NCI-H524 treated with DMSO at 0.1 percent for 48 hours (cell line): Measurements from ENCODE around the gene SGTA.

Experiments used
- DNase-seq: peaks from one replicate; lab custom pipeline; 2025; lab: John Stamatoyannopoulos, UW

Gene SGTA

DNA sequence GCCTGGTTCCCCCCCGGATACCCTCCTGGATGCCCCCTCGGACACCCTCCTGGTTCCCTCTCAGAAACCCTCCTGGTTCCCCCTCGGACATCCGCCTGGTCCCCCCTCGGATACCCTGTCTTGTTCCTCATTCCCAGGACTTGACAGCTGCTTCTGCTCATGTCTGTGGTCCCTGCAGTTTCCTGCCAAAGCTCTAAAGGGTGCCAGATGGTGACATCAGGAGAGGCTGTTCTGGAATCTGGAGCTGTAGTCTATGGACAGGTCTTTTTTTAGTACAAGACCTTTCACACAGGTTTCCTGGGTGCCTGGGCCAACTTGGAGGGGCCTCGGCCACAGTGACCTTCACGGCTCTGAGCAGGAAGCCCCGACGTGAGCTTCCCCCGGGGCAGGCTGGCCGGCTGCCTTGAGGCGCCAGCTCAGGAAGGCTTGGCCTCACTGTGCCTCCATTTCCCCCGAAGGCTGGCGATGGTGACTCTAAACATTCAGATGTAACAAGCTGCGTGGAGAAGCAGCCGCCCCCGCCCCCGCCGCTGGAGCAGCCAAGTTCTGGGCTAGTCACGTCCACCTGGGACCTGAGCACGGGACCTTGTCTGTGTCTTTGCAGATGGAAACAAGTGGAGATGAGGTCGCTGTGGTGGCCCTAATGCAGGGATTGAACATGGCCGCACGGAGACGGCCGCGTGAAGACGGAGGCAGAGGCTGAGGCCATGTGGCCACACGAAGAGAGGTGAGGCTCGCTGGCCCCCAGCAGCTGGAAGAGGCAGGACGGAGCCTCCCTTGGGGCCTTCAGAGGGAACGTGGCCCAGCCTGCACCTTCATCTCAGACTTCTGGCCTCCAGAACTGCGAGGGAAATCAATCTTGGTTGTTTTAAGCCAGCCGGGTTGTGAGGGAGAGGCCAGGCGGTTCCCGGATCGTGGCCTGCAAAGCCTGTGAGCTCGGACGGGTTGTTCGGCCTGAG lies 12.7 kb downstream of the SGTA start:
- no peak for DNase-seq

DNA sequence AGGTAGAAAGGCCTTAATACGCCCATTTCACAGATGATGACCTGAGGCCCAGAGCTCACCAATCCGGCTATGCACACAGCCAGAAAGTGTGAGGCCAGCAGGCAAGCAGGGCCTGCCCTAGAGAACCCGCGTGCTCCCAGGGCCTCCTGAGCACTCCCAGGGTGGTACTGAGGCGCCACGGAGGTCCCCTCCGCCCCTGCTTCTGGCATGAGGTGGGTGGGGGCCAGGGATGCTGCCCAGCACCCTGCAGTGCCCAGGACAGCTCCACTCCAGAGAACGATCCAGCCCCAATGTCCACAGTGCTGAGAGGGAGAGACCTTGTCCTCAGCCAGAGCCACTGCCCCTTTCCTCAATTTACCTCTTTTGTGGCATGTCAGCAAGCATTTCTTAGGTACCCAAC lies 13.9 kb downstream of the SGTA start:
- no peak for DNase-seq

DNA sequence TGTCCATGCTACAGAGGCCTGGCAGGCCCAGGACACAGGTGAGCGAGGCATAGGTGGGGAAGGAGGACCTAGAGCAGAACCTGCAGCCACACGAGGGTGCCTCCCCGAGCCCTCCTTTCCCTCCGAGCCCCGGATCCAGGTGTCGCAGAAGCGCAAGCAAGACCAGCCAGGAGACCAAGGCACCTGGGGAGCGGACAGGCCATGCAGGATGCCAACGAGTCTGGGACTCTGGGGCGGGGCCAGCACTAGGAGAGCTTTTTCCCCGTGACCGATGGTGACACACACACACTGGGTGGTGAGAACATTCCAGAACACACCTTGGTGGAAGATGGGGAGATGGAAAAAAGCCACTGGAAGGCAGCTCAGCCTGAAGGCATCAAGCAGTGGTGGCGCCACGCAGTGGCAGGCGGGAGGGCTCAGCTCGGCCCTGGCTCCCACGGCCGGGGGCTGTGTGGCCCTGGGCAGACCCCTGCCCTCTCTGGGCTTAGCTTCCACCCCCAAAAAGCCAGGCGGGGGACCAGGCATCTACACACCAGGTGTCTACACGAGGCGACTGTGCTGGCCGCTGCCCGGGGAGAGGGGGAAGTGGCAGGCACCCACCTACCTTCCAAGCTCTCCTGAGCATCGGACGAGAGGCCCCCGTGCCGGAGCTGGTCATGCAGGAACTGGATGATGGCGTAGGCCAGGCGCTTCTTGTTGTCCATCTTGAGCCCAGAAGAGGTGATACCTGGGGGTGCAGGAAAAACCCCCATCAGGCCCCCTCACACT lies 14.5 kb downstream of the SGTA start:
- DNase-seq: no peak

DNA sequence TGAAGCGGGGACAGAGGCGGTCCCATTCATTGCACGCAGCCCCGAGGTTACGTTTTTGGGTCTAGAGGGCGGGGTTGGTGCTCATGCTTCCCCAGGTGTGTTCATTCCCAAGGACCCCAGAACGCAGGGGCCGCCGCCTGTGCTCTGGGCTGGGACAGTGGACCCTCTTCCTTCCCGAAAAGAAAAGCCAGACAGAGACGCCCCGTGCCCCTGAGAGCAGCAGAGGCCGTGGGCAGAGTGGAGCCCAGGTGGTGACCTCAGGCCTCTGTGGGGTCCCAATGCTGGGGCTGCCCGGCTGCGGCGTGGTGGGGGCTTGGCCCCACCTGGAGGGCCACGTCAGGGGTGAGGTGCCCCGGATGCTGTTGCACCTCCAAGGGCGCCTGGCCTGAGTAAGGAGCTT lies 15.4 kb downstream of the SGTA start:
- no peak for DNase-seq

DNA sequence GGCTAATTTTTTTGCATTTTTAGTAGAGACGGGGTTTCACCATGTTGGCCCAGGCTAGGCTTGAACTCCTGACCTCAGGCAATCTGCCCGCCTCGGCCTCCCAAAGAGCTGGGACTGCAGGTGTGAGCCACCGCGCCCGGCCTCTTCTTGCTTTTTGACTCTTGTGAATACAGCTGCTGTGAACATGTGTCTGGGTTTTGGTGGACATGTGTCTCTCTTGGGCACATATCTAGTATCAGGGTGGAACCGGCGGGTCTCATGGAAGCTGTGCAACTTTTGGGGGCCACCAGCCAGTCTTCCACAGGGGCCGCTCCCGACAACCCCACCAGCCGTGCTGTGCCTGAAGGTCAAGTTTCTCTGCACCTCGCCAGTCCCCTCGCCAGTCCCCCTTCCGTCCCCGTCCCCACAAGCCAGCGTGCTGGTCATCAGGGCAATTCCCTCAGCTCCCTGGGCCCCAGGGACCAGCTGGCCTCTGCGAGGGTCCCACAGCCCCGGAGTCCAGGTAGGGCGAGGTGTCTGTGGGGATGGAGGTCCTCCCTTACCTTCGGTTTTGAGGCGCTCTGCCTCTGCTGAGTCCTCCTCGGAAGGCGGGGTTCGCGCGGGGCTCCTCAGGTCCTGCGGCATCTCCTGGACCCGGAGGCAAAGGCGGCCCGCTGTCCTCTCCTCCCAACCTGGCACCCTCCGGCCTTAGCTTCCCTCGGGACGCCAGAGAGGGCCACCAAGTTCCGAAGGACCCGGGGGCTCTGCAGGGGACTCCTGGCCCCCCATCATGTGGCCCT lies 16.3 kb downstream of the SGTA start:
- DNase-seq: no peak

DNA sequence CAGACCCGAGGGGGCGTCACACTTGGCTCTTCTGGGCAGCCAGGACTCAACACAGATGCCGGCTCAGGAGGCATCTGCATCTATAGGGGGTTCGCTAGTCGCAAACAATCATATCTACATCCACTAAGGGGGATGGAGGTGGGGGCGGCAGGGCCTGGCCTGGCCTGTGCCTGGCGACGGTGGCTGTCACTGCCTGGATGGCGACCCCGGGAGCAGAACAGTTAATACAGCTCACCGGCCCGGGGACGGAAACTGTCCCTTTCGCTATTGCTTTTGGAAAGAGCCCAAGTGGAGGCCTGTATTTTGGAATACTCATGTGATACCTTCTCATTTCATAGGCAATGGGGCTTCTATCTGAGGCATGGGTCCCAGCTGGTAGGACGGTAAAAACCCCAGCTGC lies 17.7 kb downstream of the SGTA start:
- no peak for DNase-seq

DNA sequence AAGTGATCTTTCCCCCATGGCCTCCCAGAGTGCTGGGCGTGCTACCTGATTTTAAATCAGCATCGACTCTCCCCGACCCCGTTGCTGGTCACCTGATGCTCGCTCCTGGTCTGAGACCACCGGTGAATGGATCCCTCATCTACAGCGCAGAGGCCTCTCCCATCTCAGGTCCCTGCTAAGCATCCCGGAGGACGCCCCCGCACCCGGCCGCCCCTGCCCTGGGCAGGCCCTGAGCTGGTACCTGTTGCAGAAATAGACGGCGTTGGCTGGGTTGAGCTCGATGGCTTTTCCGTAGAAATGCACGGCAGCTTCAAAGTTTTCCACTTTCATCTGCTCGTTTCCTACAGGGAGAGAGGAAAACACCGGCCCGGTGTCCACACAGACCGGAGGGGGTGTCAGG lies 18.1 kb downstream of the SGTA start:
- no peak for DNase-seq

DNA sequence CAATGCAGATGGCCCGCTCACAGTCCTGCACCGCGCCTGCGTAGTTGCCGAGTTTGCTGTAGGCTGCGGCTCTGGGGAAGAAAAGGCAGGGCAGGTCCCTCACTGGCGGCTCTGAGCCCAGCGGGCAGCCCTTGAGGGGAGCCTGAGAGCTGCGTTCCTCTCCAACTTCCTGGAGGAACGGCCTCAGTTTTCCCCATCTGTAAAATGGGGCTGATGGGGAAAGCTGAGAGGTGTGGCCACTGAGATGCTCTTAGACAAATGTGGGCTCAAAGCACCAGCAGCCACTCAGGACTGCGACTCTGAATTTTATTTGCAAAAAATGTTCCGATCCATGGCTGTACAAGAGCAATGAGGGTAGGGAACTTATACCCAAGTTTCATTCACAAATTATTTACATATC lies 19.4 kb downstream of the SGTA start:
- no peak for DNase-seq

DNA sequence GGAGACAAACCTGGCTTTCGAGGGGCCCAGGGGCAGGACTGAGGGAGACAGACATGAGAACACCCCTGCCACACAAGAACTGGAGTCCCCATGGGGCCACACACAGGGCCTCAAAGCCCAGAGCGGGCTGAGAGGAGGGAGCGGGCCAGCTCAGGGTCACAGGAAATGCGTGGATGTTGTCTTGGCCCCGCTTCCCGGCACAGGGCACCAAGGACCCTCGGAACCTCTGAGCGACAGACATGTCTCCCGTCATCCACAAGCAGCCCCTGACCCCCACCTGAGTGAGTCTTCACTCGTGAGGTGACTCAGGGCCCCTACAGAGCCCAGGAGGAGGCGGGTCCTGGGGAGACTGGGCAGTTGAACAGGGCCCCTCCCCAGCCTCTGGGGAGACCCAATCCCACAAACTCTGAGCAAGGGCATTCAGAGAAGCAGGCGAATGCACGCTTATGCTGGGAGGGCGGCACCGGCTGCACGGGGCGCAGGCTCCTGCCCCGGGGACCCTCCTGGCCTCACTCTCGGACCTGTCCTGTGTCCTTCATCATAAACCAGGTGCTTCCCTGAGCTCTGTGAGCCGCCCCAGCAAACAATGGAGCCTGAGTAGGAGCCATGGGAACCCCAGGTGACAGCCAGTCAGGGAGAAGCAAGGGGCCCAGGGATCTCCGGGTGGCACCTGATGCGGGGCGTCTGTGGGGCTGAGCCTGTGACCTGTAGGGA lies 20.1 kb downstream of the SGTA start:
- no peak for DNase-seq

DNA sequence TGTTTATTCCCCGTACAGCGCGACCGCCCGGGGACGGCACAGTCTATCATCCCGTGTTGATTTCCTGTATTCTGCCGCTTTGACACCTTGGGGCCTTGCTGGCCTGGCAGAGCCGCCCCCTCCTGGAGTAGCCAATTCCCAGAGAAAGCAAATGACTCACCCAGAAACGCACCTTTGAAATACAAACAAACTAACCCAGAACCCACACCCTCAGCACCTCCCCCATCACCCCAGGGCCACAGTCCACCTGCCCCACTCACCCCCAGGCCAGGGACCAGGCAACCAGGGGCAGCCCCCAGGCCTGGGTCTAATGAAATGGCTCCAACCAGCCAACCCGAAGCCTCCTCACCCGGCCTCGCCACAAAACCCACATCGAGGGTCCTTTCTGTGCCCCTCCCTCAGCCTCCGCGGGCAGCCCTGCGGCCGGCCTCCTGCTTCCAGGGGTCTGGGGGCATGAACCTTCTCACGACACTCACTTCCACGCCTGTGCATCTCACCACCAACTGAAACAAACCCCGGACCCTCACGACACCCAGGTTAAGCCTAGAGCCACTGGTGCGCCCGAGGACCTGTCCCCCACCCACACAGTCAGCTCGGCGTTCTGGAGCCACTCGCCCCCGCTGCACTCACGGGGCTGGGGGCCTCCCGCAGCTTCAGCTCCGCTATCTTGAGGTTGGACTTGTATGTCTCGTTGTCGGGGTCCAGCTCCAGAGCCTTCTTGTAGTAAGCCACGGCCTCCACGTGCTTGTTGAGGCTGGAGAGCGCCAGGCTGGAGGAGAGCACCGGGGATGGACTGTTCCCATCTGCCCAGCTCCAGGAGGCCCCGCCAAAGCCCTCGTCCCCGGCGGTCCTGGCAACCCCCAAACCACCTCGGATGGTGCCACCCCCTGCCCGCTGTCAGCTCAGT lies 20.9 kb downstream of the SGTA start:
- DNase-seq: no peak

DNA sequence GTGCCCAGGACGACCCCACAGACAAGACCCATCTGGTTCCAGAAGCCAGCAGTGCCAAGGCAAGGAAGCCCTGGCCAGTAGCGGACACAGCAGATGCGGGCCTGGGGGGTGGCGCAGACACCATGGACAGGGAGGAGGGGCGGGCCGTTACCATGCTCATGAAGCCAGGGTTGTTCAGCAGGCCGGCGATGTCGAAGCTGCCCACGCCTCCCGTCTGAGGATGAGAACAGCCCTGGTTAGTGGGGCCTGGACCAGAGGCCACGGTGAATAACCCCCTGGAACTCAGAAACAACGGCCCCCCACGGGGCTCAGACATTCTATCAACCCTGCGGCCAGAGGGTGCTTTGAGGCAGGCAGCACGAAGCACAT lies 21.8 kb downstream of the SGTA start:
- no peak for DNase-seq

DNA sequence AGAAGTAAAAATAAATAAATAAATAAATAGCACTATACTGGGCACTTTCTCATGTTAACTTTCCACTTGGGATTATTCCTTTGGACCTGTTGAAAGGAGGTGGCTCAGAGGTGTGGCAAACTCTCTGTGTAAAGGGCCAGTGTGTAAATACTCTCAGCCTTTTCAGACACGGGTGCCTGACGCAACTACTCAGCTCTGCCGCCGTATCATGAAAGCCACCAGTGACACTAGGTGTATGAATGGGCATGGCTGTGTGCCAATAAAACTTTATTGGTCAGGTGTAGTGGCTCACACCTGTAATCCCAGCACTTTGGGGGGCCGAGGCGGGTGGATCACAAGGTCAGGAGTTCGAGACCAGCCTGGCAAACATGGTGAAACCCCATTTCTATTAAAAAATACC lies 23.1 kb downstream of the SGTA start:
- no peak for DNase-seq

DNA sequence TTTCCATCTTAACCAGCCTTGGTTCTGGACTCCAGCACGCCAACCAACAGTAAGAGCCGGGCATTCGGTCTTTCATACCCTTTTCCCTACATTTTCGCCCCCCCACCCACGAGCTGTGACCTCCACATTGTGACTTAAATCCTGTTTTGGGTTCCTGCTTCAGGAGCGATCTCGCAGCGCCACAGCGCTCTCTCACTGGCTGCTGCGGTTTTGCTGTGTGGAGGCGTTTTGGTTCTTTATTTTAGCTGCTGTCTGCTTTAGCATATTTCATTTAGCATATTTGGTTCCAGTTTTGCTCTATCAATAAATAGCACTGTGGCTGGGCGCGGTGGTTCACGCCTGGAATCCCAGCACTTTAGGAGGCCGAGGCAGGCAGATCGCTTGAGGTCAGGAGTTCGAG lies 23.7 kb downstream of the SGTA start:
- DNase-seq: no peak

DNA sequence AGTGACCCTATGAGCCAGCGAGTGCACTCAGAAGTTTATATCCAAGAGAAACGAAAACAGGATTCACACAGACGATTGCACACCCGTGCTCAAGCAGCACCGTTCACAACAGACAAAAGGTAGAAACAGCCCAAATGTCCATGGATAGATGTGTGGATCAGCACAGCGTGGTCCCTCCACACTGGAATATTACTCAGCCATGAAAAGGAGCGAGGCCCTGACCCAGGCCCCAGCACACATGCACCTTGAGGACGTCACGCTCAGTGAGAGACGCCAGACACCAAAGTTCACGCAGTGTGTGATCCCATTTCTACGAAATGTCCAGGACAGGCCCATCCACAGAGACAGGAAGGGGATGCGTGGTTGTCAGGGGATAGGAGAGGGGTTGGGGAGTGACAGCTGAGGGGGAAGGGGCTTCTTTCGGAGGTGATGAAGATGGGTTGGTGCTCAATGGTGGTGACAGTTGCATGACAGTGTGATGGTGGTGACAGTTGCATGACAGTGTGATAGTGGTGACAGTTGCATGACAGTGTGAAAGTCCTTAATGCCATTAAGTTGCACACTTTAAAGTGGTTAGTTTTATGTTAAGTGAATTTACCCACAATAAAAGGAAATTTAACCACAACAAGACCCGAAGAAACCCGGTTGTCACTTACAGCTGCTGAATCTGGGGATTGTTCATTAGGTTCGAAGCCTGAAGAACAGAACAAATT lies 24.3 kb downstream of the SGTA start:
- DNase-seq: no peak

DNA sequence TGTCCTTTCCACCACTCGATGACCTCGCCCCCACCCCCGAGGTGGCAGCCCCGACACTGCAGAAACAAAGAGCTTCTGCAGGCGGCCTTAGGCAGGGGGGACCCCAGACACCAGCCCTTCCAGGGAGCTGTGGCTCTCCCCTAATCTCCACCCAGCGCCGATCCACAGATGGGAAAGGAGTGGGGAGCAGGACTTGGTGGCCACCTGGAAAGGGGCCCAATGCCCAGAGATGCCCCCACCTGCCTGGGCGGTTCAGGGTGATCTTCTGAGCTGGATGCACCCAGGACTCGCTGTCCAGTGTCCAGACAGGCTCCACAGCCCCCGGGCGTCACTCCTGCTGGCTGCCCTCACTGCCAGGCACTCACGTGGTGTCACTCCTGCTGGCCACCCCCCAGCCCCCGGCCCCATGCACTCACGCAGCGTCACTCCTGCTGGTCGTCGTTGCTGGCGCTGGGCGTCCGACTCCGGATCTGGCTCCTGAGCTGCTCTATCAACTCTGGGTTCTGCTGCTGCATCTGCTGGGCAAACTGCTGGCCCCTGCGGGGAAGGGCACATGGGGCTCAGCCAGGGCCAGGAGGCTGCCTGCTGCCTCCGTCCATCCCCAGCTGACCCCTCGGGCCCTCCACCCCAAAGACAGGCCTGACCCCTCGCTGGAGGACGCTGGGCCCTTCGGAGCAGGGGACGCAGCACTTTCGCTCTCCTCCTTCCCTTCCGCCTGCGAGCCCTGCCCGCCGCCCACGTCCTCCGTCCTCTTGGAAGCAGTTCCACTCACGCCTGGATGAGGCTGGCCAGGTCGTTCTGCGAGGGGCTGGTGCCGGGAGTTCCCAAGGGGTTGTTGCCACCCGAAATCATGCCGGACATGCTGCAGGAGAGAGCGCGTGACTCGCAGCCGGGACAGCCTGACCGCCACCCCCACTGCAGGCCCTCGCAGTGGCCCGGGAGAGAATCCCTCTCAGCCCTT lies 25.9 kb downstream of the SGTA start:
- DNase-seq: no peak

DNA sequence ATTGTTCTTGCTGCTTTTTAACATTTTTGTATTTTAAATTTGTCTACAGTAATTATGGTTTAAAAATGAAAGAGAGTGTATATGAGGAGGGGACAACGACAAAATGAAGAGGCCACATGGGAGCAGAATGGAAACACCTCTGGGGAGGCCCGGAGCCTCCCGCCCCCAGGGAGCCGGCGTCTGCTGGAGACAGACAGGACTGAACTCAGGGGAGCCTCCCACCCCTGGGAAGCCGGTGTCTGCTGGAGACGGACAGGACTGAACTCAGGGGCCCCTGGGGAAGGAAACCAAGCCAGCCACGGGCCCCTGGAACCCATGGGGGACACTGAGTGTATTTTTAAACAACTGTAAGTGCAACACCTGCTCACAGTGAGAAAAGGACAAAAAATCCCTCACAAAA lies 26.6 kb downstream of the SGTA start:
- DNase-seq: no peak

DNA sequence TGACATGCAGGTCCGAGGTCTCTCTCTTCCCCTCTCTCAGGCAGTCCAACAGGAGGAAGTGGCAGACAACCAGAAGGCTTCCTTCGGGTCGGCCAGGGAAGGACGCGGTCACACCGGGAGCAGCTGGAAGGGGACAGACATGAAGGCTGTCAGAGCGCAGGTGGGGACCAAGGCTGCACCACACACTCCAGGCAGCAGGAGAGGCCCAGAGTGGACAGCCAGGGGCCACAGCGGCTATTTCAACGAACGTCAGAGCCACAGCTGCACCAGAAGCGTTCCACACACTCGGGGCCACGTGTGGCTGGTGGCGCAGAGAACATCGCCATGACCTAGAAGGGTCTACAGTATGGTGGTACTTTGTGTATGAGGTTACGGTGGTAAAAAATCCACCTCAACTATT lies 27.3 kb downstream of the SGTA start:
- DNase-seq: no peak

DNA sequence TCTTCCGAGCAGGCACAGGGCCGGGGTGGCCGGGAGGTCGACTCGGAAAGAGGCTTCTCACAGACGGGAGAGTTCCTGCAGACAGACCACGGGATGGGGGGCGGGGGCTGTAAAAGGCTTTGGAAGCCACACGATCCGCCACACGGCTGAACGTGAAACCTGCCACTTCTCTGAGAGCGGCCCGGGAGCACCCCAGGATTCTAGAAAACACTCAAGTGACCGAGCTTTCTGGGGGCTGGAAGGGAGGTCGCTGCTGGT lies 27.7 kb downstream of the SGTA start:
- DNase-seq: no peak
